Uterus (tissue), 2 donors: Measurements from ENCODE around the gene PILRB.

ENCODE experiments used
- POLR2A ChIP-seq, 2 donors: fragments of 450-650 bp; IDR thresholded peaks; one replicate each; pipeline ENCODE4 v1.6.1; 2016; ENCODE audit warnings: antibody characterized with exemption in 2 of 2, mild to moderate bottlenecking in 1 of 2, moderate library complexity in 1 of 2
- TF ChIP-seq, protein P1 (sequence below), 4 experiments: fragments of 200-600 bp in 2 of 4; fragments of 450-650 bp in 2 of 4; sonication (generic) in 2 of 4; IDR thresholded peaks; one replicate each; pipeline ENCODE4 v1.5.1; 2016 to 2019; ENCODE audit warnings: antibody characterized with exemption in 4 of 4, mild to moderate bottlenecking in 2 of 4, moderate library complexity in 1 of 4

DNA sequence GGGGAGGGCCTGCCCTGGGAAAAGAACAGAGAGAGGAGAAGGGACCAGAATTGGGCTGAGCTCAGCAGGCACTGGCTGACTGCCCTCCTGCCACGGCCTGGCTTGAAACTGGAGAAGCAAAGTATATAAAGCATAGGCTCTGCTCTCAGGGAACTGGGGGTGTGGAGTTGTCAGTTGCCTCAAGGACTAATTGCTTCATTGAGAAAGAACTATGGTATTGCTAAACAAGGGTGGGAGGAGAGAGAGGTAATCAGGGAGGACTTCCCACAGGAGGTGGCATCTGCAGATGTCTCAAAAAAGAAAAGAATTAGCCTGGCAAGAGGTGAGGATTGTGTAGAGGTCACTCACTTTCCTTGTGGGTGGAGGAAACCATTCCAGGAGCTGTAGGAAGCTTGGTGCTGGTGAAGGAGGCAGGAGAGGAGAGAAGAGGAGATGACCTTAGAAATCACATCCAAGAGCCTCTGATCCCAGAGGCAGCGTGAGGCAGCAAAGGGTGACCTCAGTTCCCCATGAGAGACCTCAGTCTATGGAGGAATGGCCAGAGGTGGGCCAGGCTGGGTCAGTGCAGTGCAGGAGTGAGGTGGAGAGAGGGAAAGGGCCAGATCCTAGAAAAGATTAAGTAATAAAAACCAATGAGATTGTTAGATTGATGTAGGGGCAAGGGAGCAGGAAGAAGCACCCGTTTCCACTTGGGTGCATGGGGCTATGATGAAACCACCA is 2.4 kb downstream of the PILRB start:
- TF ChIP-seq, protein P1, sequence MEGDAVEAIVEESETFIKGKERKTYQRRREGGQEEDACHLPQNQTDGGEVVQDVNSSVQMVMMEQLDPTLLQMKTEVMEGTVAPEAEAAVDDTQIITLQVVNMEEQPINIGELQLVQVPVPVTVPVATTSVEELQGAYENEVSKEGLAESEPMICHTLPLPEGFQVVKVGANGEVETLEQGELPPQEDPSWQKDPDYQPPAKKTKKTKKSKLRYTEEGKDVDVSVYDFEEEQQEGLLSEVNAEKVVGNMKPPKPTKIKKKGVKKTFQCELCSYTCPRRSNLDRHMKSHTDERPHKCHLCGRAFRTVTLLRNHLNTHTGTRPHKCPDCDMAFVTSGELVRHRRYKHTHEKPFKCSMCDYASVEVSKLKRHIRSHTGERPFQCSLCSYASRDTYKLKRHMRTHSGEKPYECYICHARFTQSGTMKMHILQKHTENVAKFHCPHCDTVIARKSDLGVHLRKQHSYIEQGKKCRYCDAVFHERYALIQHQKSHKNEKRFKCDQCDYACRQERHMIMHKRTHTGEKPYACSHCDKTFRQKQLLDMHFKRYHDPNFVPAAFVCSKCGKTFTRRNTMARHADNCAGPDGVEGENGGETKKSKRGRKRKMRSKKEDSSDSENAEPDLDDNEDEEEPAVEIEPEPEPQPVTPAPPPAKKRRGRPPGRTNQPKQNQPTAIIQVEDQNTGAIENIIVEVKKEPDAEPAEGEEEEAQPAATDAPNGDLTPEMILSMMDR (IDR thresholded peaks at IDR 0.05): no peak
- no peak for TF ChIP-seq POLR2A (IDR thresholded peaks at IDR 0.05)
